Measurements from ENCODE around the gene SEMA4C. TPM values are rescaled to one million over a fixed set of nuclear protein-coding genes. Genes with fewer than 3 reads are reported as not detected.
A peak's percentile ranks its signal among the peaks of the same experiment; 100 is the strongest.

SEMA4C gene
- total RNA-seq, 4 donors from 2014 or later = 23.5 to 42.7 (median 30.2) TPM

GRCh38 chr2:96816836-96817702 is 52.8 kb downstream of the SEMA4C start:
- WGBS, 2 donors = 7 to 16% methylated on average over 24 to 51 of the region's 89 CpGs
- DNase-seq (ENCODE audit: low spot score in 2 of 2) = no peak
- peak overlapping the region; percentile 66 for H3K4me3 ChIP-seq (ENCODE audit: low read depth, poor library complexity, severe bottlenecking)
- TF ChIP-seq CTCF (IDR thresholded peaks at IDR 0.05) = no peak
- TF ChIP-seq POLR2A (IDR thresholded peaks at IDR 0.05) = no peak
- intact Hi-C loops (cut with DNase I; ENCODE audit: low total_unique reads) = no loop called here

GRCh38 chr2:96816127-96816835 is 53.6 kb downstream of the SEMA4C start, which contains the start of gene CNNM3:
Gene CNNM3 (plus strand): TSS chr2:96816268. CDS start chr2:96816278, 10 bp downstream.
- H3K4me3 ChIP-seq (ENCODE audit: low read depth, poor library complexity, severe bottlenecking) = peak within 1 kb of the TSS; percentile 66
- intact Hi-C loops (cut with DNase I; ENCODE audit: low total_unique reads) = no loop called here
- 0 to 1% methylated on average over 58 to 83 of the region's 103 CpGs for WGBS, 2 donors
- DNase-seq (ENCODE audit: low spot score in 2 of 2) = peak; percentile 97 to 99
- TF ChIP-seq POLR2A (IDR thresholded peaks at IDR 0.05) (peak in 1 of 2 donors; percentile 16), CTCF (IDR thresholded peaks at IDR 0.05) (peak in 1 of 3 donors; percentile 59)

- peak in 1 of 2 donors; percentile 42 for DNase-seq (ENCODE audit: low spot score in 2 of 2)
- intact Hi-C loops (cut with DNase I; ENCODE audit: low total_unique reads) = no loop called here
- TF ChIP-seq POLR2A (IDR thresholded peaks at IDR 0.05) (no peak), CTCF (IDR thresholded peaks at IDR 0.05) (no peak)
- 1% methylated on average over 25 to 44 of the region's 60 CpGs for WGBS, 2 donors
- H3K4me3 ChIP-seq (ENCODE audit: low read depth, poor library complexity, severe bottlenecking) = peak overlapping the region; percentile 66
Measured at GRCh38 chr2:96815326-96816126, 54.4 kb downstream of the SEMA4C start.

- no peak for TF ChIP-seq POLR2A (IDR thresholded peaks at IDR 0.05)
- TF ChIP-seq CTCF (IDR thresholded peaks at IDR 0.05) = no peak
- H3K4me3 ChIP-seq (ENCODE audit: low read depth, poor library complexity, severe bottlenecking) = no peak overlapping the region
- no peak for DNase-seq (ENCODE audit: low spot score in 2 of 2)
- intact Hi-C loops (cut with DNase I; ENCODE audit: low total_unique reads) = no loop called here
- WGBS, 2 donors = 90 to 93% methylated on average over 4 of the region's 4 CpGs
Measured at GRCh38 chr2:96813656-96814055, 56.2 kb downstream of the SEMA4C start.

- DNase-seq (ENCODE audit: low spot score in 2 of 2) = no peak
- WGBS, 2 donors = 18 to 20% methylated on average over 3 of the region's 3 CpGs
- no peak for TF ChIP-seq POLR2A (IDR thresholded peaks at IDR 0.05)
- no peak overlapping the region for H3K4me3 ChIP-seq (ENCODE audit: low read depth, poor library complexity, severe bottlenecking)
- intact Hi-C loops (cut with DNase I; ENCODE audit: low total_unique reads) = no loop called here
Measured at GRCh38 chr2:96811917-96812316, 58.0 kb downstream of the SEMA4C start.

Data from lower leg skin (tissue), 4 donors.